Measurements from ENCODE around the gene WDCP.

Gene WDCP

GRCh38 chr2:23992931-23993330 is 54.3 kb downstream of the WDCP start:
- TF ChIP-seq USF1 (IDR thresholded peaks at IDR 0.05) = no peak
- no peak for TF ChIP-seq CREB1 (IDR thresholded peaks at IDR 0.05; ENCODE audit: low read depth)
- no peak for TF ChIP-seq FOXM1 (IDR thresholded peaks at IDR 0.05; ENCODE audit: borderline replicate concordance, low read depth)
- no peak for TF ChIP-seq EGR1 (IDR thresholded peaks at IDR 0.05)
- TF ChIP-seq TAF1 (IDR thresholded peaks at IDR 0.05; ENCODE audit: low read depth) = no peak
- no peak for TF ChIP-seq YY1 (IDR thresholded peaks at IDR 0.05; ENCODE audit: low read depth)
- no peak for TF ChIP-seq CEBPB (IDR thresholded peaks at IDR 0.05)
- no peak for TF ChIP-seq ZBTB7A (IDR thresholded peaks at IDR 0.05; ENCODE audit: low read depth)
- no peak for TF ChIP-seq NFIC (IDR thresholded peaks at IDR 0.05)
- no peak for TF ChIP-seq RAD21 (IDR thresholded peaks at IDR 0.05; ENCODE audit: low read depth)
- no peak for TF ChIP-seq MAX (IDR thresholded peaks at IDR 0.05)
- TF ChIP-seq REST (IDR thresholded peaks at IDR 0.05; ENCODE audit: low read depth) = no peak
- no peak for TF ChIP-seq EP300 (IDR thresholded peaks at IDR 0.05; ENCODE audit: borderline replicate concordance)
- TF ChIP-seq TCF12 (IDR thresholded peaks at IDR 0.05; ENCODE audit: low read depth) = no peak

- TF ChIP-seq EP300 (IDR thresholded peaks at IDR 0.05; ENCODE audit: borderline replicate concordance) = no peak
- TF ChIP-seq RAD21 (IDR thresholded peaks at IDR 0.05; ENCODE audit: low read depth) = peak; percentile 34; the same call in 1 of the 2 replicates
- no peak for TF ChIP-seq EGR1 (IDR thresholded peaks at IDR 0.05)
- TF ChIP-seq YY1 (IDR thresholded peaks at IDR 0.05; ENCODE audit: low read depth) = no peak
These were observed 58.8 kb downstream of the WDCP start for GRCh38 chr2:23988371-23988770.

All from Ishikawa (cell line).